H1 (cell line): ENCODE data around the gene DTX3. TPM values are rescaled to one million over a fixed set of nuclear protein-coding genes. Genes with fewer than 3 reads are reported as not detected.

Experiments
- CTCF ChIA-PET: fragments of 300-600 bp; sonication (Branson Sonifier 250); formaldehyde crosslinking; loops from one replicate; lab custom pipeline; 2021; ENCODE audit not compliant: partially characterized antibody; lab: Charles Lee
- POLR2A ChIA-PET: fragments of 300-600 bp; sonication (Branson Sonifier 250); formaldehyde crosslinking; loops from one replicate; lab custom pipeline; 2021; ENCODE audit warnings: inconsistent platforms; ENCODE audit not compliant: partially characterized antibody; lab: Charles Lee
- DNase-seq, 2 experiments: peaks; one replicate each; pipeline versions ENCODE4 v3.0.0 to v3.0.0-alpha.2; 2010 to 2022; ENCODE audit warnings: low spot score in 2 of 2, low read depth in 1 of 2, mixed read lengths in 1 of 2
- FAIRE-seq: peaks from 2 replicates; lab custom pipeline; 2011; peaks lifted over from hg19 to GRCh38; lab: Jason Lieb, UNC
- H2AFZ ChIP-seq: 2 replicates; pipeline ENCODE4 v1.8.1; 2012; ENCODE audit warnings: low read length, inconsistent platforms
- H2AK5ac ChIP-seq: 2 replicates; pipeline ENCODE4 v1.6.1; 2013; ENCODE audit warnings: low read depth, low read length
- H2BK120ac ChIP-seq: replicated peaks from 2 replicates; pipeline ENCODE3; 2013; ENCODE audit warnings: low read depth, low read length, inconsistent platforms
- H2BK12ac ChIP-seq: 2 replicates; pipeline ENCODE4 v1.6.1; 2013; ENCODE audit warnings: low read depth, low read length
- H2BK15ac ChIP-seq: 2 replicates; pipeline ENCODE4 v1.6.1; 2013; ENCODE audit warnings: low read length
- H2BK20ac ChIP-seq: 2 replicates; pipeline ENCODE4 v1.6.1; 2013; ENCODE audit warnings: low read length
- H2BK5ac ChIP-seq: 2 replicates; pipeline ENCODE4 v1.6.1; 2013; ENCODE audit warnings: low read depth, low read length
- H3K14ac ChIP-seq: 2 replicates; pipeline ENCODE4 v1.6.1; 2013; ENCODE audit warnings: inconsistent platforms; ENCODE audit not compliant: insufficient read length
- H3K18ac ChIP-seq: 2 replicates; pipeline ENCODE4 v1.6.1; 2013; ENCODE audit warnings: low read length; ENCODE audit errors: extremely low read depth
- H3K23ac ChIP-seq: 2 replicates; pipeline ENCODE4 v1.6.1; 2013; ENCODE audit warnings: inconsistent platforms; ENCODE audit not compliant: insufficient read length
- H3K23me2 ChIP-seq: 2 replicates; pipeline ENCODE4 v1.6.1; 2013; ENCODE audit warnings: low read depth, low read length
- H3K27ac ChIP-seq: 2 replicates; pipeline ENCODE4 v1.6.1; 2011; ENCODE audit warnings: low read depth, low read length, inconsistent platforms
- H3K27me3 ChIP-seq, 4 experiments: replicated peaks in 1 of 4; 1 replicate in 1 of 4; 2 replicates in 3 of 4; pipeline versions ENCODE4 v1.6.1 to v1.8.1; 2011 to 2013; ENCODE audit warnings: low read length in 3 of 4, mild to moderate bottlenecking in 3 of 4, inconsistent platforms in 2 of 4, mixed read lengths in 2 of 4, moderate library complexity in 1 of 4; ENCODE audit not compliant: control insufficient read depth in 3 of 4, insufficient read depth in 3 of 4; ENCODE audit errors: extremely low read depth in 1 of 4
- H3K36me3 ChIP-seq, 4 experiments: 2 replicates each; pipeline versions ENCODE4 v1.6.1 to v1.8.1; 2011 to 2013; ENCODE audit warnings: mild to moderate bottlenecking in 4 of 4, low read length in 3 of 4, moderate library complexity in 2 of 4, control low read depth in 1 of 4, inconsistent platforms in 1 of 4; ENCODE audit not compliant: insufficient read depth in 4 of 4, control insufficient read depth in 2 of 4
- H3K4ac ChIP-seq: replicated peaks from 2 replicates; pipeline ENCODE3; 2013; ENCODE audit warnings: low read length, low read depth, mixed read lengths, inconsistent platforms; ENCODE audit not compliant: insufficient read length
- H3K4me1 ChIP-seq, 4 experiments: replicated peaks in 1 of 4; 1 replicate in 1 of 4; 2 replicates in 3 of 4; pipeline versions ENCODE4 v1.6.1 to v1.8.1; 2011 to 2013; ENCODE audit warnings: low read length in 3 of 4, inconsistent platforms in 2 of 4, mixed read lengths in 1 of 4; ENCODE audit not compliant: insufficient read depth in 4 of 4, control insufficient read depth in 3 of 4
- H3K4me2 ChIP-seq, 2 experiments: 2 replicates each; pipeline versions ENCODE4 v1.6.1 to v1.8.1; 2011 to 2013; ENCODE audit warnings: low read depth in 2 of 2, low read length in 2 of 2, control low read depth in 1 of 2, inconsistent platforms in 1 of 2, mild to moderate bottlenecking in 1 of 2; ENCODE audit not compliant: insufficient read depth in 1 of 2
- H3K4me3 ChIP-seq, 4 experiments: fragments of 200-600, 300-600 bp in 1 of 4; sonication (generic), shearing (Covaris generic), sonication (Bioruptor Twin) in 1 of 4; 2 replicates each; pipeline versions ENCODE4 v1.5.1 to v1.8.1; 2011 to 2016; ENCODE audit warnings: low read length in 4 of 4, low read depth in 3 of 4, control low read depth in 2 of 4, inconsistent platforms in 2 of 4, mild to moderate bottlenecking in 2 of 4, mixed read lengths in 1 of 4, moderate library complexity in 1 of 4; ENCODE audit not compliant: insufficient read depth in 2 of 4; ENCODE audit errors: extremely low read depth in 1 of 4
- H3K56ac ChIP-seq: replicated peaks from 2 replicates; pipeline ENCODE3; 2013; ENCODE audit warnings: low read depth, mild to moderate bottlenecking, mixed read lengths, low read length, inconsistent platforms; ENCODE audit not compliant: insufficient read length
- H3K79me1 ChIP-seq: 2 replicates; pipeline ENCODE4 v1.6.1; 2013; ENCODE audit warnings: low read depth, low read length, control low read depth
- H3K79me2 ChIP-seq, 2 experiments: 2 replicates each; pipeline versions ENCODE4 v1.6.1 to v1.8.1; 2012 to 2013; ENCODE audit warnings: low read length in 2 of 2, mild to moderate bottlenecking in 2 of 2, inconsistent platforms in 1 of 2; ENCODE audit not compliant: insufficient read depth in 2 of 2, control insufficient read depth in 1 of 2
- H3K9ac ChIP-seq, 4 experiments: replicated peaks in 1 of 4; 1 replicate in 1 of 4; 2 replicates in 3 of 4; pipeline versions ENCODE4 v1.6.1 to v1.8.1; 2011 to 2013; ENCODE audit warnings: low read depth in 3 of 4, low read length in 3 of 4, control low read depth in 2 of 4, mild to moderate bottlenecking in 2 of 4, moderate library complexity in 2 of 4, inconsistent platforms in 1 of 4; ENCODE audit errors: extremely low read depth in 1 of 4
- H3K9me3 ChIP-seq, 2 experiments: 2 replicates each; pipeline versions ENCODE4 v1.6.1 to v1.8.1; 2012 to 2013; ENCODE audit warnings: mild to moderate bottlenecking in 2 of 2, moderate library complexity in 2 of 2, control low read depth in 1 of 2, inconsistent platforms in 1 of 2, low read depth in 1 of 2, low read length in 1 of 2, mixed read lengths in 1 of 2; ENCODE audit not compliant: insufficient read depth in 2 of 2
- H4K20me1 ChIP-seq, 2 experiments: replicated peaks in 1 of 2; 2 replicates each; pipeline versions ENCODE3 to v1.8.1; 2011 to 2013; ENCODE audit warnings: inconsistent platforms in 2 of 2, low read length in 2 of 2, mild to moderate bottlenecking in 1 of 2; ENCODE audit not compliant: insufficient read depth in 2 of 2, control insufficient read depth in 1 of 2
- H4K5ac ChIP-seq: 2 replicates; pipeline ENCODE4 v1.6.1; 2013; ENCODE audit warnings: low read length, low read depth, mixed read lengths, inconsistent platforms; ENCODE audit not compliant: insufficient read length
- H4K8ac ChIP-seq: 2 replicates; pipeline ENCODE4 v1.8.0; 2013; ENCODE audit warnings: mild to moderate bottlenecking, moderate library complexity, low read length, inconsistent platforms; ENCODE audit not compliant: insufficient read depth; ENCODE audit errors: extremely low read depth
- H4K91ac ChIP-seq: replicated peaks from 2 replicates; pipeline ENCODE3; 2013; ENCODE audit warnings: low read length, mixed read lengths, inconsistent platforms; ENCODE audit not compliant: insufficient read length
- BCL11A ChIP-seq, 2 experiments: IDR thresholded peaks; one replicate each; pipeline ENCODE4 v1.6.1; 2011; ENCODE audit warnings: low read depth in 2 of 2, low read length in 2 of 2, mild to moderate bottlenecking in 2 of 2
- EZH2 ChIP-seq: fragments of 200-600 bp; sonication (generic); IDR thresholded peaks from 2 replicates; pipeline ENCODE4 v1.7.1; 2012; ENCODE audit warnings: low read depth, mild to moderate bottlenecking, moderate library complexity, low read length, inconsistent platforms; ENCODE audit not compliant: severe bottlenecking
- GABPA ChIP-seq: IDR thresholded peaks from 2 replicates; pipeline ENCODE4 v1.6.1; 2011; ENCODE audit warnings: mild to moderate bottlenecking, low read length, moderate library complexity, borderline replicate concordance; ENCODE audit not compliant: insufficient read depth
- GTF2F1 ChIP-seq: IDR thresholded peaks from 2 replicates; pipeline ENCODE4 v1.6.1; 2012; ENCODE audit warnings: low read depth, low read length, improper control_type of control experiment, borderline replicate concordance
- HDAC2 ChIP-seq, 2 experiments: fragments of 300-600 bp in 1 of 2; sonication (generic) in 1 of 2; IDR thresholded peaks; 2 replicates each; pipeline ENCODE4 v1.6.1; 2011 to 2012; ENCODE audit warnings: low read depth in 2 of 2, low read length in 2 of 2, mild to moderate bottlenecking in 2 of 2, moderate library complexity in 2 of 2, borderline replicate concordance in 1 of 2, inconsistent platforms in 1 of 2
- HDAC6 ChIP-seq: IDR thresholded peaks from one replicate; pipeline ENCODE4 v1.7.1; 2012; ENCODE audit warnings: low read depth, mild to moderate bottlenecking, inconsistent platforms, low read length, moderate library complexity
- NANOG ChIP-seq: IDR thresholded peaks from 2 replicates; pipeline ENCODE4 v1.6.1; 2011; ENCODE audit warnings: low read length, low read depth, mild to moderate bottlenecking, inconsistent platforms; ENCODE audit not compliant: insufficient read depth, poor library complexity, severe bottlenecking
- POLR2AphosphoS5 ChIP-seq: IDR thresholded peaks from 2 replicates; pipeline ENCODE4 v1.6.1; 2011; ENCODE audit warnings: low read depth, low read length
- SIN3A ChIP-seq, 2 experiments: IDR thresholded peaks in 1 of 2; conservative IDR thresholded peaks in 1 of 2; 2 replicates each; pipeline ENCODE4 v1.6.1; 2011 to 2012; ENCODE audit warnings: low read length in 2 of 2, improper control_type of control experiment in 1 of 2, low read depth in 1 of 2, mild to moderate bottlenecking in 1 of 2
- SIRT6 ChIP-seq: IDR thresholded peaks from one replicate; pipeline ENCODE4 v1.7.1; 2012; ENCODE audit warnings: low read length, inconsistent platforms
- SP4 ChIP-seq: IDR thresholded peaks from 2 replicates; pipeline ENCODE4 v1.6.1; 2012; ENCODE audit warnings: low read length, inconsistent platforms
- WGBS, 2 experiments: shearing (Covaris generic) in 1 of 2; methylation state at CpG; one replicate each; pipeline versions ENCODE4 v1.1.6 to v1.1.7; 2013 to 2015; ENCODE audit warnings: low lambda C conversion rate in 2 of 2, mixed read lengths in 2 of 2, inconsistent platforms in 1 of 2, low coverage in 1 of 2, missing lambda C conversion rate in 1 of 2; ENCODE audit not compliant: insufficient replicate concordance in 2 of 2, insufficient coverage in 1 of 2, insufficient read length in 1 of 2; ENCODE audit errors: extremely low coverage in 1 of 2, missing lambda C conversion rate in 1 of 2; 5-methylcytosine and 5-hydroxymethylcytosine counted together
- polyA plus RNA-seq, 7 experiments: library from polyadenylated mRNA; depleted of rRNA in 3 of 7; stranded (reverse) in 5 of 7; unstranded in 2 of 7; fragments of >200 nt in 5 of 7; fragments of 200-250 nt in 2 of 7; gene quantifications; 1 replicate in 5 of 7; 2 replicates in 1 of 7; 4 replicates in 1 of 7; pipeline versions ENCODE4 v1.2.1 to v1.2.3, GENCODE V29; 2011 to 2013; ENCODE audit warnings: missing spikeins in 2 of 7, mixed read lengths in 2 of 7
- total RNA-seq: library from RNA; stranded (reverse); fragmentation: NEBNext Ultra II Directional; extraction: Animal tissue kit (Norgen Biotek cat#: 25700); gene quantifications from 2 replicates; pipeline ENCODE4 v1.2.1, GENCODE V29; 2021

The DTX3 gene
- total and polyA plus RNA-seq, 2 of the 8 experiments (the other 6 are each of a cell fraction or from before 2014, with no cell fraction given), result 41.8 to 92.5 TPM

DNA sequence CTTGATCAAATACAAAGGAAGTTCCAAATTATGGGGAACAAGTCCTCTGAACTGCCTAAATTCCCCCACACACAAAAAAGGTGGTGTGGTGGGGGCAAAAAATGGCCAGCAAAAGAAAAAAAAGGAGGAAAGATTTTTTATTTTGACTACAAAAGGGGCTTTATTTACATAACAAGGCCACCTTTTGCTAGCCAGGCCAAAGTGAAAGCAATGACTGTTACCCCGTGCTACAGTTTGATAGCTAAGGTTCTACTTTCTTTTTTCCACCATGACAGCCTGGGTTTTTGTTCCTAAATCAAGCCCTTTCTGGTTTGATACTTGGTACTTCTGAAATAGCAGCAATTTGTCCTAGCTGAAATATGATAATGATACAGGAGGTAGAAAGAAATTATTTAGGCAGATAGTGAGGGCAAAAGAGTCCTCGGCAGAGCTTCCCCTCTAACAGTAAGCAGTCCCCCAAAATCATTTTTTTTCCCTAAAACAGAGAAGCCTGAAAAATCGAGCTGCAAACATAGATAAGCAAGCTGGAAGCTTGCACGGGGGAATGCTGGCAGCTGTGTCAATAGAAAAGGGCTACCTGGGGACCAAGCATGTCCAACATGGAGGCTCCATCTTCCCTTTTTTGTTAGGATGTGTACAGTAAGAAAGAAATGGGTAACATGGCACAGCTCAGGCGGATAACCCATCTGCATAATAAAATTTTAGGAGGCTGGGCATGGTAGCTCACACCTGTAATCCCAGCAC, 37.2 kb downstream of the DTX3 start:
- Histone ChIP-seq H2BK120ac (no peak overlapping the region), H3K4me3 (no peak overlapping the region), H2BK15ac (no peak overlapping the region), H4K8ac (no peak overlapping the region), H3K18ac (no peak overlapping the region), H4K20me1 (no peaks in the 10 kb centered on the region), H2BK5ac (no peak overlapping the region), H4K5ac (no peak overlapping the region), H3K9me3 (peaks cover 14 to 20% of the 10 kb centered on the region in 2 experiments; a peak in 3 of 4 replicates), H3K79me1 (no peaks in the 10 kb centered on the region), H4K91ac (no peak overlapping the region), H3K23ac (no peak overlapping the region), H2AK5ac (no peak overlapping the region), H2BK12ac (no peak overlapping the region), H3K4me1 (peaks cover 0 to 5% (median 0%) of the 10 kb centered on the region in 4 experiments; a peak in 1 of 7 replicates), H3K4ac (no peak overlapping the region), H2AFZ (no peak overlapping the region), H3K27me3 (no peaks in the 10 kb centered on the region), H3K14ac (no peak overlapping the region), H2BK20ac (no peak overlapping the region), H3K27ac (no peak overlapping the region), H3K79me2 (no peaks in the 10 kb centered on the region), H3K56ac (no peak overlapping the region), H3K23me2 (no peaks in the 10 kb centered on the region), H3K36me3 (no peaks in the 10 kb centered on the region), H3K4me2 (no peak overlapping the region; a peak in 1 of 4 replicates), H3K9ac (no peak overlapping the region)
- DNase-seq (no peak), FAIRE-seq (no peak)
- 73% methylated on average over 5 of the region's 5 CpGs; no CpG with 5 or more reads in 1 of the 2 experiments for WGBS, 2 experiments
- CTCF ChIA-PET, result interaction anchor here (0.6 to 2.8 kb wide), 9 partner anchors 9 to 1246 kb away, joined by 3 to 11 read pairs (median 5); partner anchors contain the start of genes B4GALNT1 and OS9
- TF ChIP-seq HDAC6 (no peak), GTF2F1 (no peak), SP4 (no peak), SIN3A (conservative IDR thresholded peaks at IDR 0.05 in 1 of 2, IDR thresholded peaks at IDR 0.05 in 1 of 2; ENCODE audit: low read depth in 1 of 2, low read length in 2 of 2) (no peak), EZH2 (no peak), POLR2AphosphoS5 (no peak), SIRT6 (no peak), BCL11A (IDR thresholded peaks at IDR 0.05; ENCODE audit: low read depth in 2 of 2, low read length in 2 of 2) (no peak), GABPA (no peak), HDAC2 (IDR thresholded peaks at IDR 0.05; ENCODE audit: borderline replicate concordance in 1 of 2, low read depth in 2 of 2, low read length in 2 of 2) (no peak), NANOG (no peak)
- POLR2A ChIA-PET, result interaction anchor here (0.9 to 1.5 kb wide), 4 partner anchors 10 to 103 kb away, joined by 3 to 4 read pairs (median 3); partner anchors contain the start of gene TSPAN31
